Osteoblast (primary cell): ENCODE data around the gene MAMDC2. TPM values are rescaled to one million over a fixed set of nuclear protein-coding genes. Genes with fewer than 3 reads are reported as not detected.

Source experiments
- DNase-seq: peaks from one replicate; pipeline ENCODE4 v3.0.0; 2011; ENCODE audit warnings: low spot score, mixed read lengths; ENCODE audit not compliant: insufficient read length; ENCODE audit errors: missing footprints
- H2AFZ ChIP-seq: 2 replicates; pipeline ENCODE4 v1.6.0; 2011; ENCODE audit warnings: mild to moderate bottlenecking, low read length
- H3K27ac ChIP-seq: 2 replicates; pipeline ENCODE4 v1.5.1; 2011; ENCODE audit warnings: mild to moderate bottlenecking, low read depth, low read length, moderate library complexity
- H3K27me3 ChIP-seq: 2 replicates; pipeline ENCODE4 v1.6.0; 2012; ENCODE audit warnings: mild to moderate bottlenecking, control low read depth, inconsistent platforms, low read length, moderate library complexity; ENCODE audit not compliant: insufficient read depth
- H3K36me3 ChIP-seq: 2 replicates; pipeline ENCODE4 v1.5.1; 2011; ENCODE audit warnings: mild to moderate bottlenecking, low read length, control low read depth, moderate library complexity; ENCODE audit not compliant: insufficient read depth
- H3K4me1 ChIP-seq: 2 replicates; pipeline ENCODE4 v1.5.1; 2011; ENCODE audit warnings: mild to moderate bottlenecking, low read length, control low read depth, moderate library complexity; ENCODE audit not compliant: insufficient read depth
- H3K4me2 ChIP-seq: 2 replicates; pipeline ENCODE4 v1.6.0; 2011; ENCODE audit warnings: mild to moderate bottlenecking, low read length; ENCODE audit not compliant: insufficient read depth
- H3K4me3 ChIP-seq: fragments of 200-600 bp; sonication (generic); 3 replicates; pipeline ENCODE4 v1.5.1; 2012; ENCODE audit warnings: mild to moderate bottlenecking, low read length, inconsistent platforms; ENCODE audit not compliant: insufficient read depth
- H3K79me2 ChIP-seq: 2 replicates; pipeline ENCODE4 v1.6.0; 2012; ENCODE audit warnings: mild to moderate bottlenecking, low read length, control low read depth, inconsistent platforms; ENCODE audit not compliant: insufficient read depth
- H3K9me3 ChIP-seq: 2 replicates; pipeline ENCODE4 v1.5.1; 2011; ENCODE audit warnings: low read depth, low read length, control low read depth
- H4K20me1 ChIP-seq: 2 replicates; pipeline ENCODE4 v1.6.0; 2012; ENCODE audit warnings: mild to moderate bottlenecking, low read length, control low read depth; ENCODE audit not compliant: insufficient read depth
- total RNA-seq: library from RNA; depleted of rRNA; stranded (reverse); fragments of >200 nt; gene quantifications from 2 replicates; pipeline ENCODE4 v1.2.3, GENCODE V29; 2012
- TF ChIP-seq, protein P1 (sequence below): IDR thresholded peaks from 2 replicates; pipeline ENCODE4 v1.5.1; 2011; ENCODE audit warnings: mild to moderate bottlenecking, low read depth, low read length, moderate library complexity; ENCODE audit errors: extremely low read depth

Gene MAMDC2
- total RNA-seq, 1 donor: 1.4 TPM

DNA sequence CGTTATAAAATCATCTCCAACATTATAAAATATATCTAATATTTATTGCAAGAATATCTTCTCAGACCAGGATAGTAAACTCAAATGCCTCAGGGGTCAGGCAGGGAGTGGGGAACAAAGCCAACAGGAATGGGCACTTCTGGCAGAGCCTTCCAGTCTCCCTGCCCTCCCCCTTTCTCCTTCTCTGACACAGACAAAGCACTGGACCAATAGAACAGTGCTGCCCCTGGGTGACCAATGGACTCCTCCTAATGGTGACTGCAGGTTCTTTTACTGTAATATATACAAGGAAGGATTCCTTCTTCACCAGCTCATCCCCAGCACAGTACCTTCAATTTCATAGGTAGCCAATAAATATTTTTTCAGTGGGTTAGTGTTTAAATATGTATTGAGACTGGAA, 31.1 kb upstream of the MAMDC2 start:
- DNase-seq: no peak
- Histone ChIP-seq H2AFZ (no peak overlapping the region), H3K27me3 (no peaks in the 10 kb centered on the region), H3K4me3 (no peak overlapping the region), H3K9me3 (no peaks in the 10 kb centered on the region), H3K27ac (no peak overlapping the region), H4K20me1 (no peaks in the 10 kb centered on the region), H3K36me3 (no peaks in the 10 kb centered on the region), H3K4me1 (peaks cover 3% of the 10 kb centered on the region), H3K79me2 (no peaks in the 10 kb centered on the region), H3K4me2 (no peak overlapping the region)
- TF ChIP-seq, protein P1, sequence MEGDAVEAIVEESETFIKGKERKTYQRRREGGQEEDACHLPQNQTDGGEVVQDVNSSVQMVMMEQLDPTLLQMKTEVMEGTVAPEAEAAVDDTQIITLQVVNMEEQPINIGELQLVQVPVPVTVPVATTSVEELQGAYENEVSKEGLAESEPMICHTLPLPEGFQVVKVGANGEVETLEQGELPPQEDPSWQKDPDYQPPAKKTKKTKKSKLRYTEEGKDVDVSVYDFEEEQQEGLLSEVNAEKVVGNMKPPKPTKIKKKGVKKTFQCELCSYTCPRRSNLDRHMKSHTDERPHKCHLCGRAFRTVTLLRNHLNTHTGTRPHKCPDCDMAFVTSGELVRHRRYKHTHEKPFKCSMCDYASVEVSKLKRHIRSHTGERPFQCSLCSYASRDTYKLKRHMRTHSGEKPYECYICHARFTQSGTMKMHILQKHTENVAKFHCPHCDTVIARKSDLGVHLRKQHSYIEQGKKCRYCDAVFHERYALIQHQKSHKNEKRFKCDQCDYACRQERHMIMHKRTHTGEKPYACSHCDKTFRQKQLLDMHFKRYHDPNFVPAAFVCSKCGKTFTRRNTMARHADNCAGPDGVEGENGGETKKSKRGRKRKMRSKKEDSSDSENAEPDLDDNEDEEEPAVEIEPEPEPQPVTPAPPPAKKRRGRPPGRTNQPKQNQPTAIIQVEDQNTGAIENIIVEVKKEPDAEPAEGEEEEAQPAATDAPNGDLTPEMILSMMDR: no peak

DNA sequence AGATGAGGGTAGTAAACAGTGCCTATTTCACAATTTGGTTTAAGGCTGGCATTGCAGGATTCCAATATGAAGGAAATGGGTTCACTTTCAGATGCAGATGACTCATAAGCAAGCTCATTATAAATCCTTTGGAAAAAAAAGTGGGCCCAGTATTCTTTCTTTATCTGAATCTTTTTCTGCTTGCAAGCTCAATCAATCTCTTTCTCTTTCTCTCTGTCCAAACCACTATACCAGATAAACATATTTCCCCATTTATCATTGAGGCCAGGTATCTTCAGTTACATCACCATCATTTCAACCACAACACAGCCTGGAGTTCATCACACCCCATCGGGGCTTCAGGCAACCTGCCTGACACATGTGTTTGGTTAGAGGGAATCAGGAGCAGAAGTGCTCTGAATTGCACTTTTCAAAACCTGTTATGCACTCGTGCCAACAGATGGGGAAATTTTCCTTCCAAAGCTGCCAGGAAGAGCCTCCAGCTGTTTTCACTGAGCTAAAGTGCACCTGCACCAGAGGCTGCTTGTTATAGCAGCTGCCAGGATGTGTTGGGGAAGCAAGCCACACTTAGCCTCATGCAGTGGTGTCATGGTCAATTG, 30.0 kb upstream of the MAMDC2 start:
- TF ChIP-seq, protein P1: no peak
- H3K36me3 ChIP-seq: no peaks in the 10 kb centered on the region
- no peak overlapping the region for H3K4me2 ChIP-seq
- no peak overlapping the region for H3K27ac ChIP-seq
- H3K79me2 ChIP-seq: no peaks in the 10 kb centered on the region
- H3K4me3 ChIP-seq: no peak overlapping the region
- H3K4me1 ChIP-seq: peaks cover 3% of the 10 kb centered on the region
- no peaks in the 10 kb centered on the region for H4K20me1 ChIP-seq
- H2AFZ ChIP-seq: no peak overlapping the region
- no peaks in the 10 kb centered on the region for H3K9me3 ChIP-seq
- DNase-seq: peak; percentile 46
- no peaks in the 10 kb centered on the region for H3K27me3 ChIP-seq

DNA sequence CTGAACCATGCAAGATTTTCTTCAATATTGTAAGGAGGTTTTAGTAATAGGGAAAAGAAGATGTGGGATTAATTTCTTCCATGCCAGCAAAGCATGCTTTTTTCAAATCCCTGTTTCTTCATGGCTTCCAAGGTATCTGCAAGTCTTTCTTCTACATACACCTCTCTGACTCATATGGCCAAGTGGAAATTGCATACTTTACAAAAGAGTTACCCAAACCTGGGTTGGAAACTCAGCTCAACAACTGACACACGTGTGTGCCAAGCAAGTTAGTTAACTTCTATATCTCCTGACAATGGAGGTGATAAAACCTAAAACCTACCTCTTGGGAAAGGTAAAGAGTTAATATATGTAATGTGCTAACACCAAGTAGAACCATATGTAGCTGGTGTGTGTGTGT, 28.5 kb upstream of the MAMDC2 start:
- TF ChIP-seq, protein P1: no peak
- Histone ChIP-seq H3K9me3 (no peaks in the 10 kb centered on the region), H2AFZ (no peak overlapping the region), H3K36me3 (no peaks in the 10 kb centered on the region), H3K27me3 (no peaks in the 10 kb centered on the region), H3K79me2 (no peaks in the 10 kb centered on the region), H4K20me1 (no peaks in the 10 kb centered on the region), H3K4me2 (no peak overlapping the region), H3K4me3 (no peak overlapping the region), H3K4me1 (peaks cover 3% of the 10 kb centered on the region), H3K27ac (no peak overlapping the region)
- no peak for DNase-seq

DNA sequence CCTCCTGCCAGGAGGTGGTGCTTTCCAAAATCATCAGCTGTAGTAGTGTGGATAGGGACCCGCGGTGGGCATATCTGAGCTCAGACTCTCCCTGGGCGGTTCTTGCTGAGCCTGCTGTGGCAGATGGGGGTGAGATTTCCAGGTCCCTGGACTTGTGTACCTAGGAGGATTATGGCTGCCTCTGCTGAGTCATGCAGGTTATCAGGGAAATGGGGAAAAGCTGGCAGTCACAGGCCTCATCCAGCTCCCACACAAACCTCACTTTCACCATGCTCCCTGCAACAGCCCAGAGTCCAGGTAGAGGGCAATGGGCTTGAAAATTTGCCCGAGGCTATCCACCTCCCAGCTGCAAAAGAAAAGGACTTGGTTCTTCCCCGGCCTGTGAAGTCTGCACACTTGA, 23.4 kb upstream of the MAMDC2 start:
- TF ChIP-seq, protein P1: no peak
- H3K4me3 ChIP-seq: no peak overlapping the region
- no peaks in the 10 kb centered on the region for H3K27me3 ChIP-seq

More for the DNA sequence above, 23.4 kb upstream of the MAMDC2 start:
- H3K9me3 ChIP-seq: no peaks in the 10 kb centered on the region
- H3K36me3 ChIP-seq: no peaks in the 10 kb centered on the region
- no peak overlapping the region for H3K27ac ChIP-seq
- H3K79me2 ChIP-seq: no peaks in the 10 kb centered on the region
- H3K4me1 ChIP-seq: peaks cover 13% of the 10 kb centered on the region
- no peaks in the 10 kb centered on the region for H4K20me1 ChIP-seq
- no peak overlapping the region for H2AFZ ChIP-seq
- DNase-seq: no peak
- H3K4me2 ChIP-seq: no peak overlapping the region
